HG03354 (cell line): ENCODE results near the gene PLPPR4.
"Not testable (repeated sequence)": the region's sequence is repeated elsewhere in the genome, so short reads cannot be mapped to it uniquely, and the experiment has no call there.

ENCODE experiments used
- ATAC-seq: cut with Tn5 transposase; IDR thresholded peaks from one replicate; pipeline ENCODE4 v1.9.1; 2021; ENCODE audit warnings: mild to moderate bottlenecking; ENCODE audit not compliant: unreplicated experiment, poor library complexity, severe bottlenecking

Gene PLPPR4

GRCh38 chr1:99265124-99265523 is 832 bp downstream of the PLPPR4 start:
- no peak for ATAC-seq

- no peak for ATAC-seq
Measured at GRCh38 chr1:99266726-99267125, 2.4 kb downstream of the PLPPR4 start.

- no peak for ATAC-seq
Measured at GRCh38 chr1:99268021-99268420, 3.7 kb downstream of the PLPPR4 start.

- ATAC-seq = no peak
Measured at GRCh38 chr1:99269321-99269720, 5.0 kb downstream of the PLPPR4 start.

GRCh38 chr1:99270646-99271045 is 6.4 kb downstream of the PLPPR4 start:
- ATAC-seq = no peak

GRCh38 chr1:99271249-99271648 is 7.0 kb downstream of the PLPPR4 start:
- ATAC-seq = no peak

- no peak for ATAC-seq
Measured at GRCh38 chr1:99277066-99277465, 12.8 kb downstream of the PLPPR4 start.

- ATAC-seq = no peak
Measured at GRCh38 chr1:99279525-99279924, 15.2 kb downstream of the PLPPR4 start.

GRCh38 chr1:99281105-99281504 is 16.8 kb downstream of the PLPPR4 start:
- ATAC-seq = no peak

- no peak for ATAC-seq
Measured at GRCh38 chr1:99282536-99282935, 18.2 kb downstream of the PLPPR4 start.

GRCh38 chr1:99283521-99283920 is 19.2 kb downstream of the PLPPR4 start:
- ATAC-seq = not testable (repeated sequence)

- ATAC-seq = no peak
Measured at GRCh38 chr1:99292886-99293285, 28.6 kb downstream of the PLPPR4 start.

- ATAC-seq = no peak
Measured at GRCh38 chr1:99297923-99298322, 33.6 kb downstream of the PLPPR4 start.

- no peak for ATAC-seq
Measured at GRCh38 chr1:99304725-99305282, 40.5 kb downstream of the PLPPR4 start.

- ATAC-seq = no peak
Measured at GRCh38 chr1:99305626-99306025, 41.3 kb downstream of the PLPPR4 start.

- no peak for ATAC-seq
Measured at GRCh38 chr1:99306056-99306455, 41.8 kb downstream of the PLPPR4 start.

- ATAC-seq = no peak
Measured at GRCh38 chr1:99306644-99307043, 42.4 kb downstream of the PLPPR4 start.

GRCh38 chr1:99315305-99315704 is 51.0 kb downstream of the PLPPR4 start:
- no peak for ATAC-seq

GRCh38 chr1:99326215-99326949 is 62.1 kb downstream of the PLPPR4 start:
- no peak for ATAC-seq

GRCh38 chr1:99327357-99327756 is 63.1 kb downstream of the PLPPR4 start:
- ATAC-seq = no peak

- ATAC-seq = no peak
Measured at GRCh38 chr1:99328171-99328570, 63.9 kb downstream of the PLPPR4 start.

GRCh38 chr1:99331083-99331482 is 66.8 kb downstream of the PLPPR4 start:
- ATAC-seq = no peak
